A549 (cell line): ENCODE measurements around the gene SLC22A23.

Experiments used
- CHD4 ChIP-seq: fragments of 200-600 bp; sonication (generic); IDR thresholded peaks from 2 replicates; pipeline ENCODE4 v1.6.1; 2016; ENCODE audit warnings: antibody characterized with exemption, mild to moderate bottlenecking, borderline replicate concordance
- CTCF ChIP-seq: fragments of >200 bp; sonication (Bioruptor Twin); formaldehyde crosslinking; IDR thresholded peaks from 3 replicates; pipeline ENCODE4 v1.5.1; 2016

GRCh38 chr6:3490625-3490980, 33.8 kb upstream of the SLC22A23 start:
- no peak for TF ChIP-seq CTCF
- TF ChIP-seq CHD4: no peak
